Mesenchymal stem cell (in vitro differentiated cells and primary cell): Measurements from ENCODE around the gene PIEZO1.
A peak's percentile ranks its signal among the peaks of the same experiment; 100 is the strongest.

Experiments
- DNase-seq: peaks from one replicate; pipeline ENCODE4 v3.0.0-alpha.2; 2013
- H2AFZ ChIP-seq: one replicate; pipeline ENCODE4 v1.6.1; 2013; ENCODE audit warnings: low read depth, mild to moderate bottlenecking, control low read depth, inconsistent platforms, low read length, moderate library complexity
- H2AK5ac ChIP-seq: 2 replicates; pipeline ENCODE4 v1.6.1; 2013; ENCODE audit warnings: low read length, moderate library complexity, mild to moderate bottlenecking, inconsistent platforms; ENCODE audit not compliant: severe bottlenecking
- H2BK120ac ChIP-seq: one replicate; pipeline ENCODE4 v1.6.1; 2013; ENCODE audit warnings: low read depth, mild to moderate bottlenecking, inconsistent platforms, low read length, moderate library complexity
- H2BK12ac ChIP-seq, 2 experiments: one replicate each; pipeline ENCODE4 v1.6.1; 2013; ENCODE audit warnings: inconsistent platforms in 2 of 2, low read length in 2 of 2, mild to moderate bottlenecking in 2 of 2, moderate library complexity in 2 of 2, control low read depth in 1 of 2
- H2BK15ac ChIP-seq: one replicate; pipeline ENCODE4 v1.6.1; 2013; ENCODE audit warnings: mild to moderate bottlenecking, low read depth, inconsistent platforms; ENCODE audit not compliant: poor library complexity, severe bottlenecking
- H2BK5ac ChIP-seq: 2 replicates; pipeline ENCODE4 v1.6.1; 2013; ENCODE audit warnings: low read depth, mild to moderate bottlenecking, low read length, control low read depth, inconsistent platforms; ENCODE audit not compliant: poor library complexity, severe bottlenecking
- H3K14ac ChIP-seq, 2 experiments: one replicate each; pipeline ENCODE4 v1.6.1; 2013; ENCODE audit warnings: inconsistent platforms in 2 of 2, low read length in 2 of 2, control low read depth in 1 of 2, mild to moderate bottlenecking in 1 of 2, moderate library complexity in 1 of 2
- H3K18ac ChIP-seq, 2 experiments: one replicate each; pipeline ENCODE4 v1.6.1; 2013; ENCODE audit warnings: inconsistent platforms in 2 of 2, low read length in 2 of 2, control low read depth in 1 of 2, low read depth in 1 of 2, mild to moderate bottlenecking in 1 of 2
- H3K23ac ChIP-seq, 2 experiments: one replicate each; pipeline ENCODE4 v1.6.1; 2013; ENCODE audit warnings: inconsistent platforms in 2 of 2, low read length in 2 of 2, mild to moderate bottlenecking in 2 of 2, moderate library complexity in 2 of 2, control low read depth in 1 of 2
- H3K27ac ChIP-seq: 2 replicates; pipeline ENCODE4 v1.5.1; 2013; ENCODE audit warnings: mild to moderate bottlenecking, moderate library complexity, low read length, control low read depth, inconsistent platforms; ENCODE audit not compliant: poor library complexity, severe bottlenecking
- H3K27me3 ChIP-seq, 2 experiments: 2 replicates each; pipeline versions ENCODE4 v1.6.1 to v1.7.0; 2013; ENCODE audit warnings: low read length in 2 of 2, mild to moderate bottlenecking in 2 of 2, moderate library complexity in 2 of 2, control low read depth in 1 of 2, inconsistent platforms in 1 of 2; ENCODE audit not compliant: control insufficient read depth in 1 of 2, insufficient read depth in 1 of 2
- H3K36me3 ChIP-seq, 2 experiments: 2 replicates each; pipeline versions ENCODE4 v1.6.1 to v1.7.0; 2013; ENCODE audit warnings: low read length in 2 of 2, control low read depth in 1 of 2, inconsistent platforms in 1 of 2, low read depth in 1 of 2, mild to moderate bottlenecking in 1 of 2; ENCODE audit not compliant: insufficient read depth in 2 of 2, control insufficient read depth in 1 of 2
- H3K4ac ChIP-seq, 2 experiments: one replicate each; pipeline ENCODE4 v1.6.1; 2013; ENCODE audit warnings: inconsistent platforms in 2 of 2, low read length in 2 of 2, mild to moderate bottlenecking in 2 of 2, moderate library complexity in 2 of 2, control low read depth in 1 of 2, low read depth in 1 of 2
- H3K4me1 ChIP-seq: 2 replicates; pipeline ENCODE4 v1.6.1; 2013; ENCODE audit warnings: low read depth, low read length, control low read depth; ENCODE audit not compliant: control insufficient read depth, insufficient read depth
- H3K4me2 ChIP-seq: 2 replicates; pipeline ENCODE4 v1.6.1; 2013; ENCODE audit warnings: low read length, mild to moderate bottlenecking, inconsistent platforms; ENCODE audit not compliant: poor library complexity, severe bottlenecking
- H3K4me3 ChIP-seq, 2 experiments: 2 replicates each; pipeline versions ENCODE4 v1.5.1 to v1.7.0; 2013; ENCODE audit warnings: low read length in 2 of 2, mild to moderate bottlenecking in 2 of 2, control low read depth in 1 of 2, low read depth in 1 of 2; ENCODE audit not compliant: insufficient read depth in 1 of 2
- H3K79me1 ChIP-seq: replicated peaks from 2 replicates; pipeline ENCODE4 v1.6.1; 2013; ENCODE audit warnings: mild to moderate bottlenecking, control low read depth, low read length, inconsistent platforms; ENCODE audit not compliant: poor library complexity, severe bottlenecking
- H3K9ac ChIP-seq: 2 replicates; pipeline ENCODE4 v1.7.0; 2013; ENCODE audit warnings: mild to moderate bottlenecking, low read length, moderate library complexity
- H3K9me3 ChIP-seq: 2 replicates; pipeline ENCODE4 v1.7.0; 2013; ENCODE audit warnings: mild to moderate bottlenecking, low read length; ENCODE audit not compliant: control insufficient read depth
- H4K8ac ChIP-seq: one replicate; pipeline ENCODE4 v1.6.1; 2013; ENCODE audit warnings: inconsistent platforms, mild to moderate bottlenecking, low read length, moderate library complexity
- H4K91ac ChIP-seq: one replicate; pipeline ENCODE4 v1.6.1; 2013; ENCODE audit warnings: mild to moderate bottlenecking, low read length, inconsistent platforms
- WGBS: methylation state at CpG from one replicate; pipeline ENCODE4 v1.1.7; 2013; ENCODE audit warnings: mixed read lengths; 5-methylcytosine and 5-hydroxymethylcytosine counted together

Gene PIEZO1

GRCh38 chr16:88830783-88831182 is 45.8 kb upstream of the PIEZO1 start:
- H2BK120ac ChIP-seq = no peak overlapping the region
- no peak overlapping the region for H3K4ac ChIP-seq
- H2BK5ac ChIP-seq = no peak overlapping the region
- no peak overlapping the region for H3K14ac ChIP-seq
- no peak overlapping the region for H2AFZ ChIP-seq
- H3K27me3 ChIP-seq = no peaks in the 10 kb centered on the region
- no peak overlapping the region for H3K23ac ChIP-seq
- no peak overlapping the region for H3K4me2 ChIP-seq
- H3K36me3 ChIP-seq = peaks cover 17 to 67% of the 10 kb centered on the region in 2 experiments
- H2AK5ac ChIP-seq = no peak overlapping the region
- H2BK12ac ChIP-seq = no peak overlapping the region
- WGBS = 94% methylated on average over 12 of the region's 14 CpGs
- H3K4me3 ChIP-seq = no peak overlapping the region
- no peak overlapping the region for H4K8ac ChIP-seq
- H3K79me1 ChIP-seq = no peaks in the 10 kb centered on the region
- peaks cover 12% of the 10 kb centered on the region for H3K4me1 ChIP-seq
- H4K91ac ChIP-seq = no peak overlapping the region
- H3K9ac ChIP-seq = no peak overlapping the region
- H3K27ac ChIP-seq = no peak overlapping the region
- H2BK15ac ChIP-seq = no peak overlapping the region
- H3K9me3 ChIP-seq = no peaks in the 10 kb centered on the region
- no peak for DNase-seq
- H3K18ac ChIP-seq = peak overlapping the region in 1 of 2 experiments; percentile 37

- Histone ChIP-seq H2AFZ (no peak overlapping the region), H3K27ac (no peak overlapping the region), H4K91ac (no peak overlapping the region), H3K23ac (no peak overlapping the region), H3K14ac (no peak overlapping the region), H3K36me3 (peaks cover 15 to 67% of the 10 kb centered on the region in 2 experiments), H3K9me3 (no peaks in the 10 kb centered on the region), H3K79me1 (no peaks in the 10 kb centered on the region), H2BK15ac (no peak overlapping the region), H3K18ac (no peak overlapping the region), H3K4me1 (peaks cover 12% of the 10 kb centered on the region), H2BK12ac (no peak overlapping the region), H2AK5ac (no peak overlapping the region), H3K4me3 (no peak overlapping the region), H2BK120ac (no peak overlapping the region), H3K4me2 (no peak overlapping the region), H2BK5ac (no peak overlapping the region), H4K8ac (no peak overlapping the region), H3K27me3 (no peaks in the 10 kb centered on the region), H3K4ac (no peak overlapping the region), H3K9ac (no peak overlapping the region)
- DNase-seq = peak; percentile 87
- WGBS = 13% methylated on average over 11 of the region's 11 CpGs
These were observed 45.2 kb upstream of the PIEZO1 start for GRCh38 chr16:88830258-88830657.

GRCh38 chr16:88828711-88829110 is 43.7 kb upstream of the PIEZO1 start:
- H3K27me3 ChIP-seq = no peaks in the 10 kb centered on the region
- no peak overlapping the region for H4K8ac ChIP-seq
- H3K79me1 ChIP-seq = no peaks in the 10 kb centered on the region
- no peak overlapping the region for H3K14ac ChIP-seq
- no peak overlapping the region for H2AFZ ChIP-seq
- 93% methylated on average over 24 of the region's 24 CpGs for WGBS
- H2BK5ac ChIP-seq = no peak overlapping the region
- H3K23ac ChIP-seq = no peak overlapping the region
- no peak overlapping the region for H3K4me3 ChIP-seq
- DNase-seq = no peak
- H3K9ac ChIP-seq = no peak overlapping the region
- peaks cover 17 to 67% of the 10 kb centered on the region in 2 experiments for H3K36me3 ChIP-seq
- H3K18ac ChIP-seq = no peak overlapping the region
- no peak overlapping the region for H2BK120ac ChIP-seq
- no peak overlapping the region for H2AK5ac ChIP-seq
- no peak overlapping the region for H3K4me2 ChIP-seq
- H3K27ac ChIP-seq = no peak overlapping the region
- H3K4me1 ChIP-seq = peaks cover 12% of the 10 kb centered on the region
- no peak overlapping the region for H3K4ac ChIP-seq
- no peak overlapping the region for H2BK12ac ChIP-seq
- H2BK15ac ChIP-seq = no peak overlapping the region
- no peak overlapping the region for H4K91ac ChIP-seq
- H3K9me3 ChIP-seq = no peaks in the 10 kb centered on the region

GRCh38 chr16:88827727-88828126 is 42.7 kb upstream of the PIEZO1 start:
- Histone ChIP-seq H3K9ac (no peak overlapping the region), H2AK5ac (no peak overlapping the region), H3K4me3 (no peak overlapping the region), H3K14ac (no peak overlapping the region), H3K18ac (no peak overlapping the region), H4K8ac (no peak overlapping the region), H2BK5ac (no peak overlapping the region), H3K79me1 (no peaks in the 10 kb centered on the region), H3K27me3 (no peaks in the 10 kb centered on the region), H2BK12ac (no peak overlapping the region), H3K9me3 (no peaks in the 10 kb centered on the region), H2BK15ac (no peak overlapping the region), H4K91ac (no peak overlapping the region), H3K23ac (no peak overlapping the region), H2AFZ (no peak overlapping the region), H2BK120ac (no peak overlapping the region), H3K4me2 (no peak overlapping the region), H3K4ac (no peak overlapping the region), H3K4me1 (peaks cover 10% of the 10 kb centered on the region), H3K36me3 (peaks cover 19 to 72% of the 10 kb centered on the region in 2 experiments), H3K27ac (no peak overlapping the region)
- WGBS = 97% methylated on average over 21 of the region's 21 CpGs
- no peak for DNase-seq
